B cell (primary cell): ENCODE results near the gene WDR7.

Source experiments
- EZH2 ChIP-seq: IDR thresholded peaks from 2 replicates; pipeline ENCODE4 v1.6.1; 2012; ENCODE audit warnings: borderline replicate concordance, low read depth, mild to moderate bottlenecking, moderate library complexity, low read length; ENCODE audit not compliant: insufficient read depth, poor library complexity, severe bottlenecking
- TF ChIP-seq, protein P1 (sequence below): fragments of 200-600 bp; IDR thresholded peaks from one replicate; pipeline ENCODE4 v1.8.0; 2022; ENCODE audit warnings: antibody characterized with exemption, mild to moderate bottlenecking

DNA sequence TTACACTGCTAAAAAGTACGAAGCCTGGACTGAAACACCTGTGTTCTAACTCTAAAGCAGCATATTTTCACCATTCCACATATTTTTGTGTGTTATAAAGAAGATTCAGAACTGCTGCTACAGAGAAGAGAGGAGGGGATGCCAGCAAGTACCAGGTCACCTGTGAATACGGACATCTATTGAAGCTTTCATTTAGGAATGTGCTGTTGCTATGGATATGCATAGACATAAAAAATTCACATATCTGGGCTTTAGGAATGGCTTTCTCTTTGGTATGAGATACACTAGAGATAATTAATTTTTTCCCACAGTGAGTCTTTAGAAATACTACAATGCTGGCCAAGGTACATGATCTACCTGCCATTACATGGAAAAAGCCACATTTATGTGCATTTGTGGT lies 238.5 kb downstream of the WDR7 start:
- TF ChIP-seq, protein P1, sequence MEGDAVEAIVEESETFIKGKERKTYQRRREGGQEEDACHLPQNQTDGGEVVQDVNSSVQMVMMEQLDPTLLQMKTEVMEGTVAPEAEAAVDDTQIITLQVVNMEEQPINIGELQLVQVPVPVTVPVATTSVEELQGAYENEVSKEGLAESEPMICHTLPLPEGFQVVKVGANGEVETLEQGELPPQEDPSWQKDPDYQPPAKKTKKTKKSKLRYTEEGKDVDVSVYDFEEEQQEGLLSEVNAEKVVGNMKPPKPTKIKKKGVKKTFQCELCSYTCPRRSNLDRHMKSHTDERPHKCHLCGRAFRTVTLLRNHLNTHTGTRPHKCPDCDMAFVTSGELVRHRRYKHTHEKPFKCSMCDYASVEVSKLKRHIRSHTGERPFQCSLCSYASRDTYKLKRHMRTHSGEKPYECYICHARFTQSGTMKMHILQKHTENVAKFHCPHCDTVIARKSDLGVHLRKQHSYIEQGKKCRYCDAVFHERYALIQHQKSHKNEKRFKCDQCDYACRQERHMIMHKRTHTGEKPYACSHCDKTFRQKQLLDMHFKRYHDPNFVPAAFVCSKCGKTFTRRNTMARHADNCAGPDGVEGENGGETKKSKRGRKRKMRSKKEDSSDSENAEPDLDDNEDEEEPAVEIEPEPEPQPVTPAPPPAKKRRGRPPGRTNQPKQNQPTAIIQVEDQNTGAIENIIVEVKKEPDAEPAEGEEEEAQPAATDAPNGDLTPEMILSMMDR = no peak
- TF ChIP-seq EZH2 = no peak
